Measurements from ENCODE around the gene GNG12. TPM values are rescaled to one million over a fixed set of nuclear protein-coding genes. Genes with fewer than 3 reads are reported as not detected.

Gene GNG12
- total RNA-seq, 1 donor from 2014 or later, result 23.2 TPM

- TF ChIP-seq CTCF (conservative IDR thresholded peaks at IDR 0.05), result no peak
- DNase-seq (ENCODE audit: extremely low spot score, unreplicated experiment), result no peak
- Mint-ChIP-seq H3K9me3 (no peaks in the 10 kb centered on the region), H3K27me3 (no peaks in the 10 kb centered on the region), H3K4me3 (no peak overlapping the region), H3K36me3 (no peaks in the 10 kb centered on the region), H3K4me1 (ENCODE audit: unreplicated experiment) (no peaks in the 10 kb centered on the region), H3K27ac (no peak overlapping the region)
Observed at GRCh38 chr1:67653304-67653703, 180.0 kb downstream of the GNG12 start.

- Mint-ChIP-seq H3K36me3 (no peaks in the 10 kb centered on the region), H3K9me3 (no peaks in the 10 kb centered on the region), H3K4me3 (no peak overlapping the region), H3K27ac (no peak overlapping the region), H3K4me1 (ENCODE audit: unreplicated experiment) (no peaks in the 10 kb centered on the region), H3K27me3 (no peaks in the 10 kb centered on the region)
- DNase-seq (ENCODE audit: extremely low spot score, unreplicated experiment), result no peak
- TF ChIP-seq CTCF (conservative IDR thresholded peaks at IDR 0.05), result no peak
Observed at GRCh38 chr1:67652800-67653199, 180.5 kb downstream of the GNG12 start.

Other genes with a start within 250 kb of the GNG12 start
- gene GADD45A, start 148.3 kb downstream of the GNG12 start, total RNA-seq (ENCODE audit: low replicate concordance), result 66.0 and 104 TPM in 2 replicates
- 3.0 and 4.4 TPM in 2 replicates for gene DIRAS3, start 217.2 kb upstream of the GNG12 start, total RNA-seq (ENCODE audit: low replicate concordance)